MM.1S (cell line): ENCODE measurements around the gene COX5A.
A peak's percentile ranks its signal among the peaks of the same experiment; 100 is the strongest.

ENCODE experiments used
- DNase-seq: peaks from one replicate; pipeline ENCODE4 v3.0.0-alpha.2; 2015
- H2AFZ ChIP-seq: fragments of 300-600 bp; sonication (generic); 2 replicates; pipeline ENCODE4 v1.6.0; 2016; ENCODE audit warnings: antibody characterized with exemption, low read length
- H3F3A ChIP-seq: fragments of 300-600 bp; sonication (generic); 2 replicates; pipeline ENCODE4 v1.6.1; 2016; ENCODE audit warnings: mild to moderate bottlenecking, antibody characterized with exemption, low read length, moderate library complexity, mixed read lengths; ENCODE audit not compliant: insufficient read depth
- H3K27ac ChIP-seq: fragments of 300-600 bp; sonication (generic); 2 replicates; pipeline ENCODE4 v1.5.1; 2016; ENCODE audit warnings: mild to moderate bottlenecking, low read length
- H3K27me3 ChIP-seq: fragments of 300-600 bp; sonication (generic); replicated peaks from 2 replicates; pipeline ENCODE4 v1.6.0; 2016; ENCODE audit warnings: low read length; ENCODE audit not compliant: insufficient read depth
- H3K36me3 ChIP-seq: fragments of 300-600 bp; sonication (generic); replicated peaks from 2 replicates; pipeline ENCODE4 v1.6.1; 2016; ENCODE audit warnings: mild to moderate bottlenecking, low read length, mixed read lengths; ENCODE audit not compliant: insufficient read depth
- H3K4me1 ChIP-seq: fragments of 300-600 bp; sonication (generic); 2 replicates; pipeline ENCODE4 v1.6.1; 2016; ENCODE audit warnings: low read length, mixed read lengths
- H3K4me2 ChIP-seq: fragments of 300-600 bp; sonication (generic); 2 replicates; pipeline ENCODE4 v1.6.0; 2016; ENCODE audit warnings: low read depth, low read length
- H3K4me3 ChIP-seq: fragments of 300-600 bp; sonication (generic); 2 replicates; pipeline ENCODE4 v1.5.1; 2016; ENCODE audit warnings: low read length, mixed read lengths
- H3K79me2 ChIP-seq: fragments of 300-600 bp; sonication (generic); 2 replicates; pipeline ENCODE4 v1.6.1; 2016; ENCODE audit warnings: mixed run types, low read length, mixed read lengths
- H3K9ac ChIP-seq: fragments of 300-600 bp; sonication (generic); 2 replicates; pipeline ENCODE4 v1.6.1; 2016; ENCODE audit warnings: low read length, mixed read lengths
- H3K9me2 ChIP-seq: fragments of 300-600 bp; sonication (generic); replicated peaks from 2 replicates; pipeline ENCODE4 v1.6.1; 2016; ENCODE audit warnings: mild to moderate bottlenecking, low read length, mixed read lengths; ENCODE audit not compliant: insufficient read depth
- H3K9me3 ChIP-seq: fragments of 300-600 bp; sonication (generic); replicated peaks from 2 replicates; pipeline ENCODE4 v1.6.1; 2016; ENCODE audit warnings: mild to moderate bottlenecking, low read length, mixed read lengths; ENCODE audit not compliant: insufficient read depth
- H4K20me1 ChIP-seq: fragments of 300-600 bp; sonication (generic); 2 replicates; pipeline ENCODE4 v1.6.1; 2016; ENCODE audit warnings: mild to moderate bottlenecking, low read length, moderate library complexity, mixed read lengths; ENCODE audit not compliant: insufficient read depth
- CTCF ChIP-seq: fragments of 300-600 bp; sonication (generic); IDR thresholded peaks from 2 replicates; pipeline ENCODE4 v1.5.1; 2016; ENCODE audit warnings: antibody characterized with exemption, low read length, mixed read lengths
- EZH2 ChIP-seq: fragments of 300-600 bp; sonication (generic); optimal IDR thresholded peaks from 2 replicates; pipeline ENCODE3; 2017; ENCODE audit warnings: low read depth, mild to moderate bottlenecking, antibody characterized with exemption, low read length, mixed read lengths
- EZH2phosphoT487 ChIP-seq: fragments of 300-600 bp; sonication (generic); IDR thresholded peaks from 2 replicates; pipeline ENCODE4 v1.6.1; 2018; ENCODE audit warnings: antibody characterized with exemption, low read length

The COX5A gene

GRCh38 chr15:74961616-74962015 is 23.7 kb upstream of the COX5A start:
- no peak overlapping the region for H3K4me2 ChIP-seq
- TF ChIP-seq CTCF (no peak), EZH2 (no peak), EZH2phosphoT487 (no peak)
- peaks cover 5% of the 10 kb centered on the region; the same call in 1 of the 2 replicates for H3F3A ChIP-seq
- H3K9ac ChIP-seq, result no peak overlapping the region
- 0 out of 2 replicates have a peak overlapping the region, but pooled peaks have one; percentile 0 for H2AFZ ChIP-seq
- DNase-seq, result no peak
- H3K4me1 ChIP-seq, result peaks cover 20% of the 10 kb centered on the region
- H3K27ac ChIP-seq, result peak overlapping the region; percentile 44; the same call in 1 of the 2 replicates
- no peaks in the 10 kb centered on the region for H4K20me1 ChIP-seq
- H3K4me3 ChIP-seq, result no peak overlapping the region
- no peaks in the 10 kb centered on the region for H3K9me3 ChIP-seq
- no peaks in the 10 kb centered on the region for H3K36me3 ChIP-seq
- H3K9me2 ChIP-seq, result no peaks in the 10 kb centered on the region
- no peaks in the 10 kb centered on the region for H3K79me2 ChIP-seq
- no peaks in the 10 kb centered on the region for H3K27me3 ChIP-seq

GRCh38 chr15:74960995-74961588 is 23.2 kb upstream of the COX5A start:
- Histone ChIP-seq H2AFZ (0 out of 2 replicates have a peak overlapping the region, but pooled peaks have one; percentile 0), H3K4me3 (no peak overlapping the region), H3K4me1 (peaks cover 20% of the 10 kb centered on the region), H3F3A (peaks cover 5% of the 10 kb centered on the region; the same call in 1 of the 2 replicates), H3K9me3 (no peaks in the 10 kb centered on the region), H3K79me2 (peaks cover 3% of the 10 kb centered on the region), H3K4me2 (peak overlapping the region; percentile 23; the same call in 1 of the 2 replicates), H3K9me2 (no peaks in the 10 kb centered on the region), H3K27me3 (no peaks in the 10 kb centered on the region), H3K27ac (peak overlapping the region; percentile 44; the same call in 1 of the 2 replicates), H3K36me3 (no peaks in the 10 kb centered on the region), H4K20me1 (no peaks in the 10 kb centered on the region), H3K9ac (no peak overlapping the region)
- TF ChIP-seq EZH2phosphoT487 (no peak), CTCF (no peak), EZH2 (no peak)
- peak; percentile 52 for DNase-seq

- H3K4me1 ChIP-seq, result peaks cover 27% of the 10 kb centered on the region
- no peak overlapping the region for H3K4me3 ChIP-seq
- no peaks in the 10 kb centered on the region for H3K9me2 ChIP-seq
- peaks cover 11% of the 10 kb centered on the region for H3K79me2 ChIP-seq
- no peak overlapping the region for H3K27ac ChIP-seq
- H3K36me3 ChIP-seq, result no peaks in the 10 kb centered on the region
- no peak for DNase-seq
- H3K27me3 ChIP-seq, result no peaks in the 10 kb centered on the region
- peaks cover 5% of the 10 kb centered on the region; the same call in 1 of the 2 replicates for H3F3A ChIP-seq
- no peak for TF ChIP-seq CTCF
- TF ChIP-seq EZH2phosphoT487, result no peak
- TF ChIP-seq EZH2, result no peak
- H3K4me2 ChIP-seq, result no peak overlapping the region
- H3K9ac ChIP-seq, result no peak overlapping the region
- H3K9me3 ChIP-seq, result no peaks in the 10 kb centered on the region
- no peaks in the 10 kb centered on the region for H4K20me1 ChIP-seq
- no peak overlapping the region for H2AFZ ChIP-seq
Measured at GRCh38 chr15:74960286-74960685, 22.4 kb upstream of the COX5A start.
